ENCODE measurements around the gene HSPG2. TPM values are rescaled to one million over a fixed set of nuclear protein-coding genes. Genes with fewer than 3 reads are reported as not detected.

Gene HSPG2
- total RNA-seq, 1 donor from 2014 or later, result 1.7 TPM

- Mint-ChIP-seq H3K27me3 (peaks cover 7% of the 10 kb centered on the region), H3K36me3 (ENCODE audit: low read depth) (no peaks in the 10 kb centered on the region), H3K4me1 (no peaks in the 10 kb centered on the region), H3K4me3 (no peak overlapping the region), H3K9me3 (no peaks in the 10 kb centered on the region), H3K27ac (no peak overlapping the region)
- ChIA-PET CTCF (no interaction called here), POLR2A (no interaction called here)
- TF ChIP-seq CTCF (IDR thresholded peaks at IDR 0.05), result no peak
- intact Hi-C loops (cut with micrococcal nuclease), result loop anchor here (10.0 kb wide), 1 partner anchor 115 kb away; the partner anchor contains the start of gene LDLRAD2
- DNase-seq (no peak), ATAC-seq (ENCODE audit: low read depth) (no peak)
Measured at GRCh38 chr1:21930080-21930571, 7.0 kb downstream of the HSPG2 start.

- CTCF ChIA-PET, result no interaction called here
- H3K27ac Mint-ChIP-seq, result no peak overlapping the region
- no peak for TF ChIP-seq CTCF (IDR thresholded peaks at IDR 0.05)
Measured at GRCh38 chr1:21927533-21928237, 9.4 kb downstream of the HSPG2 start.

GRCh38 chr1:21926814-21927532 lies 10.1 kb downstream of the HSPG2 start:
- CTCF ChIA-PET, result no interaction called here
- Mint-ChIP-seq H3K4me1 (no peaks in the 10 kb centered on the region), H3K36me3 (ENCODE audit: low read depth) (no peaks in the 10 kb centered on the region), H3K9me3 (no peaks in the 10 kb centered on the region), H3K27me3 (peaks cover 3% of the 10 kb centered on the region), H3K4me3 (no peak overlapping the region), H3K27ac (no peak overlapping the region)
- DNase-seq, result no peak
- no peak for TF ChIP-seq CTCF (IDR thresholded peaks at IDR 0.05)
- ATAC-seq (ENCODE audit: low read depth), result no peak
- intact Hi-C loops (cut with micrococcal nuclease), result no loop called here
- POLR2A ChIA-PET, result no interaction called here

More at GRCh38 chr1:21927533-21928237, 9.4 kb downstream of the HSPG2 start:
- POLR2A ChIA-PET, result no interaction called here
- Mint-ChIP-seq H3K4me1 (no peaks in the 10 kb centered on the region), H3K9me3 (no peaks in the 10 kb centered on the region), H3K4me3 (no peak overlapping the region), H3K36me3 (ENCODE audit: low read depth) (no peaks in the 10 kb centered on the region), H3K27me3 (peaks cover 5% of the 10 kb centered on the region)
- no peak for DNase-seq
- ATAC-seq (ENCODE audit: low read depth), result no peak
- intact Hi-C loops (cut with micrococcal nuclease), result no loop called here

GRCh38 chr1:21926065-21926464 lies 11.0 kb downstream of the HSPG2 start:
- ChIA-PET POLR2A (no interaction called here), CTCF (no interaction called here)
- Mint-ChIP-seq H3K9me3 (no peaks in the 10 kb centered on the region), H3K27me3 (peaks cover 5% of the 10 kb centered on the region), H3K4me3 (no peak overlapping the region), H3K4me1 (no peaks in the 10 kb centered on the region), H3K27ac (no peak overlapping the region), H3K36me3 (ENCODE audit: low read depth) (no peaks in the 10 kb centered on the region)
- ATAC-seq (ENCODE audit: low read depth) (no peak), DNase-seq (no peak)
- intact Hi-C loops (cut with micrococcal nuclease), result no loop called here
- no peak for TF ChIP-seq CTCF (IDR thresholded peaks at IDR 0.05)

- Mint-ChIP-seq H3K9me3 (no peaks in the 10 kb centered on the region), H3K4me3 (no peak overlapping the region), H3K27me3 (peaks cover 5% of the 10 kb centered on the region), H3K27ac (no peak overlapping the region), H3K4me1 (no peaks in the 10 kb centered on the region), H3K36me3 (ENCODE audit: low read depth) (no peaks in the 10 kb centered on the region)
- CTCF ChIA-PET, result no interaction called here
- TF ChIP-seq CTCF (IDR thresholded peaks at IDR 0.05), result no peak
- ATAC-seq (ENCODE audit: low read depth), result no peak
- POLR2A ChIA-PET, result no interaction called here
- DNase-seq, result no peak
- intact Hi-C loops (cut with micrococcal nuclease), result no loop called here
Measured at GRCh38 chr1:21925334-21925940, 11.7 kb downstream of the HSPG2 start.

Measured in activated B cell treated with CpG ODN at 0.5 μM for 24 hours (primary cell).